Duodenal mucosa (tissue), 2 donors: ENCODE results near the gene TFAP2B.

Experiments
- H3K27ac ChIP-seq: one replicate; pipeline ENCODE4 v1.7.0; 2013; ENCODE audit warnings: low read depth, low read length
- H3K27me3 ChIP-seq, 2 donors: one replicate each; pipeline ENCODE4 v1.7.0; 2013; ENCODE audit warnings: low read length in 2 of 2, control low read depth in 1 of 2; ENCODE audit not compliant: insufficient read depth in 2 of 2, control insufficient read depth in 1 of 2
- H3K36me3 ChIP-seq, 2 donors: one replicate each; pipeline ENCODE4 v1.7.0; 2013; ENCODE audit warnings: low read length in 2 of 2, control low read depth in 1 of 2; ENCODE audit not compliant: insufficient read depth in 2 of 2, control insufficient read depth in 1 of 2
- H3K4me1 ChIP-seq, 2 donors: one replicate each; pipeline ENCODE4 v1.7.0; 2013; ENCODE audit warnings: low read length in 2 of 2, control low read depth in 1 of 2; ENCODE audit not compliant: insufficient read depth in 2 of 2, control insufficient read depth in 1 of 2
- H3K4me3 ChIP-seq, 2 donors: one replicate each; pipeline ENCODE4 v1.7.0; 2013; ENCODE audit warnings: low read length in 2 of 2, low read depth in 1 of 2
- H3K9ac ChIP-seq, 2 donors: one replicate each; pipeline ENCODE4 v1.7.0; 2013; ENCODE audit warnings: low read length in 2 of 2, low read depth in 1 of 2
- H3K9me3 ChIP-seq, 2 donors: one replicate each; pipeline ENCODE4 v1.7.0; 2013; ENCODE audit warnings: low read length in 2 of 2, control low read depth in 1 of 2; ENCODE audit not compliant: control insufficient read depth in 1 of 2

Gene TFAP2B

DNA sequence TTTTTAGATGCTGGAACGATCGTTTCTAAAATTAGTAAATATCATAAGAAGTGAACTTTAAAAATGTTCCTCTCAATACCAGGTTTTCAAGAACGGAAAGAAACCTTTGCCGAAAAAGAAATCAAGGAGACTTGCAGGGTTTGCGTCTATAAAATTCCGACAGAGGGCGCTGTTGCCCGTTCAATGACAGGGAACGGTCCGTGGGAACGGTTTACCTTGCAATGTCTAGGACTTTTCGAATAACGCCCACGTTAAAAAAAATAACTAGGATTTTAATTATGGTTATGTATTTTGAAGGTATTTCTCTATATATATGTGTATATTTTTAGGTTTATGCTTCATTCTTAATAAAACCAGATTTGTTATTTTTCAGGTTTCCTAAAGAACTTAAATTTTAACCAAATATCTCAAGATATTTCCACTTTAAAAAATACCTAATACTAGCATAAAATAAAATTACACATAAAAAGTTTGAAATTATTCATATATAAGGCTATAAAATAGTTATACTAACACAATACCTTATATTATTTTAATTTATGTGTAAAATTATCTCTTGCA is 2.5 kb upstream of the TFAP2B start:
- H3K9ac ChIP-seq: peak overlapping the region in 1 of 2 donors; percentile 23
- H3K27me3 ChIP-seq: peaks cover 27 to 42% of the 10 kb centered on the region in 2 donors
- H3K27ac ChIP-seq: no peak overlapping the region
- H3K4me1 ChIP-seq: peaks cover 0 to 2% of the 10 kb centered on the region in 2 donors
- peak overlapping the region; percentile 76 to 81 for H3K4me3 ChIP-seq
- H3K36me3 ChIP-seq: no peaks in the 10 kb centered on the region
- H3K9me3 ChIP-seq: no peaks in the 10 kb centered on the region

DNA sequence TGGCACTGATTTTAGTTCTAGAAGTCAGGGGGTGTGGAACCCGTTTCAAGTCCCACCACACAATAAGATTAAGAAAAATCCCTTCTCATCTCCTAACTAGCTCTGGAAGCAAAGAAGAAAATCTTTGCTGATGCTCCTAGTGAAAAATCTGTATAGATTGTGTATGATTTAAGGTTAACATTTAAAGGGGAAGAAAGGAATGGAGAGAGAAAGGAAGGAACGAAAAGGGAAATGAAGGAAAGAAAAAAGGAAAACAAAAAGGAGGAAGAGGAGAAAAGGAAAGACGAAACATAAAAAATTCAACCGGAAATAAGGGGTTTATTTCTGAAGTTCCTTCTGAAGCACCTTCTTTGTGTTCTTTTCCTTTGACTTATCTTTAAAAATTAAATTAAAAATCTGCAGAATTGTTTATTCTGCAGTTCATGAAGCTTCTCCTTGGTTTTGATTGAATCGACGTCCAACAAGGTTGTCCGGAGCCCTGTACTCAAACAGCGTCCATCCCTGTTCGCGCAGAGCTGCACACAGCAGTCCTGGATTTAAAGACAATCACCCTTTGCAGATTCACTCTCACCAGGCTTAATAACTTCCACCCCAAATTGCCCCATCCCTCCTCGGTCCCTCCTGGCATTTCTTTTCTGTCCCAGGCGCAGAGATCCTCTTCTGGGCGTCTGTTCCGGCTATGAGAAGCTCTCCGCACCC is 1.6 kb upstream of the TFAP2B start:
- peaks cover 34 to 50% of the 10 kb centered on the region in 2 donors for H3K27me3 ChIP-seq
- peaks cover 0 to 2% of the 10 kb centered on the region in 2 donors for H3K4me1 ChIP-seq

GRCh38 chr6:50817646-50817950 is 1.1 kb upstream of the TFAP2B start:
- no peak overlapping the region for H3K9ac ChIP-seq
- H3K27me3 ChIP-seq: peaks cover 39 to 55% of the 10 kb centered on the region in 2 donors
- no peak overlapping the region for H3K27ac ChIP-seq
- H3K9me3 ChIP-seq: no peaks in the 10 kb centered on the region
- H3K4me1 ChIP-seq: peaks cover 0 to 2% of the 10 kb centered on the region in 2 donors
- H3K36me3 ChIP-seq: no peaks in the 10 kb centered on the region
- no peak overlapping the region for H3K4me3 ChIP-seq

More for the DNA sequence above, 1.6 kb upstream of the TFAP2B start:
- no peak overlapping the region for H3K4me3 ChIP-seq
- H3K9me3 ChIP-seq: no peaks in the 10 kb centered on the region
- H3K36me3 ChIP-seq: no peaks in the 10 kb centered on the region
- no peak overlapping the region for H3K27ac ChIP-seq
- no peak overlapping the region for H3K9ac ChIP-seq

DNA sequence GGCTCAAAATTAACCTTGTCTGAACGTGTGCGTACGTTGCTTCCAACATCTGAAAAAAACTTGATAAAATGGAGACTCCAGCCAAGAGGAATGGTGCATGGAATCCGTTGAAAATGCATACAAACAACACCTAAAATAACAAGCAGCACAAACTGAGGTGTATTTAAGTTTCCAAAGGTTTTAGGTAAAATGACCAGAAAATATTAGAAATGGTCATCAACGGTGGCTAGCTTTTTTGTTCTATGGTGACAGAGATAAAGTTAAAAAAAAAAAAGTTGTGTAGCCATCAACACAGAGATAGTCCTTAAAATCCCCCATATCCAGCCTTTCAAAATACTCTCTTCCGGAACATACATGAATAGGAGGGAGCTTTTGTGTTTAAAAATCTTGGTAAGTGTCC is 651 bp upstream of the TFAP2B start:
- peaks cover 43 to 59% of the 10 kb centered on the region in 2 donors for H3K27me3 ChIP-seq
- H3K36me3 ChIP-seq: no peaks in the 10 kb centered on the region
- H3K27ac ChIP-seq: no peak overlapping the region

GRCh38 chr6:50819466-50819903 is 814 bp downstream of the TFAP2B start:
- Histone ChIP-seq H3K4me3 (no peak overlapping the region), H3K27ac (no peak overlapping the region), H3K9me3 (no peaks in the 10 kb centered on the region), H3K36me3 (no peaks in the 10 kb centered on the region), H3K4me1 (peaks cover 0 to 2% of the 10 kb centered on the region in 2 donors), H3K9ac (no peak overlapping the region), H3K27me3 (peaks cover 58 to 71% of the 10 kb centered on the region in 2 donors)

More for the DNA sequence above, 651 bp upstream of the TFAP2B start:
- Histone ChIP-seq H3K4me3 (no peak overlapping the region), H3K9ac (no peak overlapping the region), H3K9me3 (no peaks in the 10 kb centered on the region), H3K4me1 (peaks cover 0 to 2% of the 10 kb centered on the region in 2 donors)

- H3K27ac ChIP-seq: peak overlapping the region; percentile 30
- H3K4me3 ChIP-seq: no peak overlapping the region
- no peaks in the 10 kb centered on the region for H3K36me3 ChIP-seq
- peaks cover 0 to 2% of the 10 kb centered on the region in 2 donors for H3K4me1 ChIP-seq
- H3K9me3 ChIP-seq: no peaks in the 10 kb centered on the region
- peaks cover 64 to 78% of the 10 kb centered on the region in 2 donors for H3K27me3 ChIP-seq
- no peak overlapping the region for H3K9ac ChIP-seq
Measured at GRCh38 chr6:50819904-50820868, 1.5 kb downstream of the TFAP2B start.

DNA sequence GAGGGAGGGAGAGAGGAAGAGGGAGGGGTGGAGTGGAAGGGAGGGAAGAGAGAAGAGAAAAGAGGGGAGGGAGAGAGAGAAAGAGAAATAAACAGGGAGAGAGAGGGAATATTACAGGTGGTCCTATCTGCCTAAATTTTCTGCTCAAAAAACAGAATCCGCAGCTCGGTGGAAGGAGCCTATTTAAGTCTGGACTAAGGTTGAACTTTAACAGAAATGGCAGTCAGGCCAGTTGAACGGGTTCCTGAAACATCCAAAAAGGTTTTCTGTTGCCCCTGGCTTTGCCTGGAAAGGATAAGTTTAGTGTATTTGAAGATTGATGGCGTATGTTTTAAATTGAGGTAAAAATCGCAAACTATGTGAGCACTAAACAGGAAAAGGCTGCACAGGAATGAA is 2.2 kb downstream of the TFAP2B start:
- Histone ChIP-seq H3K4me1 (peaks cover 0 to 2% of the 10 kb centered on the region in 2 donors), H3K27ac (no peak overlapping the region), H3K9ac (no peak overlapping the region), H3K9me3 (no peaks in the 10 kb centered on the region), H3K27me3 (peaks cover 71 to 85% of the 10 kb centered on the region in 2 donors), H3K36me3 (no peaks in the 10 kb centered on the region), H3K4me3 (no peak overlapping the region)

DNA sequence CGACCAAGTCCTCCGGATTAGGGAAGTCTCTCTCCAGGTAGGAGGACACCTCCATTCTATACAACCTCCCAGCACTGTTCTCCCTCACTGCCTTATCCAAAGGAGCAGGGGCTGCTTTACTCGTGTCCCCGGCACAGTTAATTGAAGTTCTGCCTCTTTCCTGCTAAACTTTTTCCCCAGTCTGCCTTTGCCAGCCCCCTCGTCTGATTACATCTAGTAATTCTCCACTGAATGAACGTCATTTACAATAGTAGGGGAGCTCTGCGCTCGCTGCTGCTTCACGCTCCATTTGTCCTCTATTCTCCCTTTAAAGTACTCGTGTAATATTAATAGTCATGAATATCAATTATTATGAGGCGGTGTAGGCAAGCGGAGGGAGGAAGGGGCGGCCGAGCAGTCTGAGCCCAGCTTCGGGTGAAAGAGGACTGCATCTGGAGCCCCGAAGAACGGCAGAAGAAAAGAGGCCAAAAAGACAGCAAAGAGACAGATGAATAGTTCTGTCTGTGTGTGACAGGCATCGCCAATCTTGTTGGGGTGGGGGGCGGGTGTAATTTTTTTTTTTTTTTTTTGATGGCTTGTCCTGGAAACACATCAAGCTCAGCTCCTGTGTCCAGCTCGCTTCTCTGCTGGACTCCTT is 2.9 kb downstream of the TFAP2B start:
- no peak overlapping the region for H3K4me3 ChIP-seq
- no peak overlapping the region for H3K27ac ChIP-seq
- peaks cover 0 to 2% of the 10 kb centered on the region in 2 donors for H3K4me1 ChIP-seq
- no peak overlapping the region for H3K9ac ChIP-seq
- H3K27me3 ChIP-seq: peaks cover 78 to 92% of the 10 kb centered on the region in 2 donors
- H3K9me3 ChIP-seq: no peaks in the 10 kb centered on the region
- H3K36me3 ChIP-seq: no peaks in the 10 kb centered on the region

DNA sequence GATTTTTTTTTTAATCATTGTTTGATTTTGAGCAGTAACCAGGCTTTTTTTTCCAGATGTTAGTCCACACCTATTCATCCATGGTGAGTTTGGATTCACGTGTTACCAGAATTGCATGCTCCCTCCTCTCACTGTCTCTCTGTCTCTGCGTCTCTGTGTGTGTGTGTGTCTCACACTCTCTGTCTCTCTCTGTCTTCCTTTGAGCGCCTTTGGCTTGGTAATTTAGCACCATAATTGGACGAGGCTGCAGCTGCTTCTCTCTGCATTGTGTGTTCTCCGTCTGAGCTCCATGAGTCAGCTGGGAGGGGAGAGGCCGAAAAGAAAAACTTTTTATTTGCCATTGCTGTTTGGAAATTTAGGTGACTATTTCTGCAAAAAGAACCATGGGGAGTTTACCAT is 3.4 kb downstream of the TFAP2B start:
- Histone ChIP-seq H3K4me1 (peaks cover 0 to 2% of the 10 kb centered on the region in 2 donors), H3K4me3 (no peak overlapping the region)

More for the DNA sequence above, 3.4 kb downstream of the TFAP2B start:
- Histone ChIP-seq H3K9ac (no peak overlapping the region), H3K27me3 (peaks cover 79 to 92% of the 10 kb centered on the region in 2 donors), H3K9me3 (no peaks in the 10 kb centered on the region), H3K36me3 (no peaks in the 10 kb centered on the region), H3K27ac (no peak overlapping the region)
